LHCN-M2 (cell line): ENCODE measurements around the gene CELF2. TPM values are rescaled to one million over a fixed set of nuclear protein-coding genes. Genes with fewer than 3 reads are reported as not detected.

Experiments
- DNase-seq: peaks from one replicate; pipeline ENCODE4 v3.0.0-alpha.2; 2012; ENCODE audit warnings: low read depth
- total RNA-seq: library from RNA; depleted of rRNA; stranded (reverse); fragments of >200 nt; gene quantifications from 2 replicates; pipeline ENCODE4 v1.2.3, GENCODE V29; 2014

Gene CELF2
- total RNA-seq, 1 experiment from 2014 or later: 68.1 TPM

GRCh38 chr10:11131112-11131639 is 113.5 kb downstream of the CELF2 start:
- no peak for DNase-seq

GRCh38 chr10:11134411-11134810 is 116.7 kb downstream of the CELF2 start:
- DNase-seq: no peak

GRCh38 chr10:11135709-11136108 is 118.0 kb downstream of the CELF2 start:
- DNase-seq: peak; percentile 56

GRCh38 chr10:11138314-11139033 is 120.8 kb downstream of the CELF2 start:
- DNase-seq: no peak

- DNase-seq: no peak
These were observed 123.3 kb downstream of the CELF2 start for GRCh38 chr10:11140963-11141362.

GRCh38 chr10:11141571-11142091 is 124.0 kb downstream of the CELF2 start:
- DNase-seq: no peak

GRCh38 chr10:11142777-11143176 is 125.1 kb downstream of the CELF2 start:
- no peak for DNase-seq

- DNase-seq: no peak
These were observed 125.6 kb downstream of the CELF2 start for GRCh38 chr10:11143242-11143641.

GRCh38 chr10:11144626-11145494 is 127.2 kb downstream of the CELF2 start:
- DNase-seq: no peak

- no peak for DNase-seq
These were observed 127.8 kb downstream of the CELF2 start for GRCh38 chr10:11145495-11145855.

- DNase-seq: peak; percentile 74
These were observed 128.9 kb downstream of the CELF2 start for GRCh38 chr10:11146402-11147171.

- DNase-seq: no peak
These were observed 130.1 kb downstream of the CELF2 start for GRCh38 chr10:11147722-11148121.

- no peak for DNase-seq
These were observed 130.7 kb downstream of the CELF2 start for GRCh38 chr10:11148142-11149028.

- DNase-seq: no peak
These were observed 132.1 kb downstream of the CELF2 start for GRCh38 chr10:11149807-11150141.

GRCh38 chr10:11150231-11150731 is 132.6 kb downstream of the CELF2 start:
- no peak for DNase-seq

- no peak for DNase-seq
These were observed 133.3 kb downstream of the CELF2 start for GRCh38 chr10:11150879-11151415.

GRCh38 chr10:11152801-11153200 is 135.1 kb downstream of the CELF2 start:
- DNase-seq: no peak

GRCh38 chr10:11153245-11153644 is 135.6 kb downstream of the CELF2 start:
- no peak for DNase-seq

- no peak for DNase-seq
These were observed 136.1 kb downstream of the CELF2 start for GRCh38 chr10:11153766-11154165.

GRCh38 chr10:11154333-11154732 is 136.7 kb downstream of the CELF2 start:
- peak; percentile 24 for DNase-seq
